Measurements from ENCODE around the gene TMEM247.
A peak's percentile ranks its signal among the peaks of the same experiment; 100 is the strongest.
"Not testable (repeated sequence)": the region's sequence is repeated elsewhere in the genome, so short reads cannot be mapped to it uniquely, and the experiment has no call there.

Gene TMEM247

GRCh38 chr2:46459694-46460093 is 19.7 kb upstream of the TMEM247 start:
- no peak for DNase-seq

DNA sequence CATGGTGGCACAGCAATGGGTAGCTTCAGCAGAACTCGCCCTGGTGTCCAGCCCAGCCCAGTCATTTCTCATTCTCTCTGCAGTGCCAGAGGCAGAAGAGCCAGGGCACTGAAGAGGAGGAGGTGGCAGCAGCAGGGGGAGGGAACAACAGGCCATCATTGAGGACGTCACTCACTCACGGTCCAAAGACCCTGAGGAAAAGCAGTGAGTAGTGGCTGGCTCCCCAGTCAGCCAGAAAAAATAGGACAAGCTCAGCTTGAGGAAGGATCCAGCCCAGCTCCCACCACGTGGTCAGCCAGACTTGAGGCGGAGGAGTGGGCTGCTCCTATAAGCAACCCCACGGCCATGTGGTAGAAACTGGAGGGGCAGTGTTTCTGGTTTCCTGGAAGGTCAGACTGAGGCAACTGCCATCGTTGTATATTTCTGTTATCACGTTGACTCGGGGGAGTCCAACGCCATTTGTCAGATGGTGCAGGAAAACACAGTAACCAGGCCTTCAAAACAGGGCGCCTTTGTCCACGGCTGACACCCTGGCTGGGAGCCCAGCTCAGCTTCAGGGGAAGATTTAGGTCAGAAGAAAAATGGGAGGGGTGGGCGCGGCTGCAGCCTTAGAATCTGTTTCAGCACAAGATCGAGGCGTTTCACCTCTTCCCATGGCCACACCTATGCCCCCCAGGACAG is 19.0 kb upstream of the TMEM247 start:
- no peak for DNase-seq

GRCh38 chr2:46461011-46461674 is 18.2 kb upstream of the TMEM247 start:
- peak; percentile 25 for DNase-seq

DNA sequence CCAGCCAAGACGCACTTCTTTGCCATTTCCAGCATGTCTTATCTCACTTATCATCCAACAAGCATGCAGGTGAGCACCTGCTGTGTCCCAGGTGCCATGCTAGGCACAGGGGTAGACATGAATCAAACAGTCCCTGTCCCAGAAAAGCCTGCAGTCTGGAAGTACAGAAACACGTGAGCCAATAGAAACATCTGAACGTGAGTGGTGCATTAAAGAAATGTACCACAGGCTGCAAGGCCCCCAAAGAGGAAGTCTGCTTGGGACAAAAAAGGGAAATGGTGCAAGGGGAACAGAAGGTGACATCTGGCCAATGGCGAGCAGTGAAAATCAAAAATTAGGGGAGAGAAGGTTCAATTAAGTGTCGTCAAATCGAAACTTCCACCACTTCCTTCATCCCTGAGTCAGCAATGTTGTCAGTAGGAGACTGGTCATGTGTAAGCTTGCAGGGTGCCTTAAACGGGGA is 17.6 kb upstream of the TMEM247 start:
- no peak for DNase-seq

GRCh38 chr2:46462936-46463335 is 16.4 kb upstream of the TMEM247 start:
- peak; percentile 78 for DNase-seq

DNA sequence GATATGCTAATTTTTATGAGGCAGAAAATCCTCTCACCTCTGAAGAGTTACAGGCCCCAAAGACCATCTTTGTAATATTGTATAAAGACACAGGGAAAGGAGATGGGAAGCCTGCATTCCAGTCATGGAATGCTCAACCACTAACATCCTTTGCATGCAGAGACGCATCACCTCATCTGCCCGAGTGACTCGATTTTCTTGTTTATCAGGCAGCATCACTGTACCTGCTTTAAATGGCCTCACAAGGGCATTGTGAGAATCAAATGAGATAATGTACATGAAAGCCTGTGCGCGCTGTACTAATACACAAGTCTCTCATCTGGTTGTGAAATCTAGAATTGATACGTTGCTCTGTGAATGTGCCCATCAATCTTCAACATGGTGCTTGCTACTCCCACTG is 10.2 kb upstream of the TMEM247 start:
- no peak for DNase-seq

DNA sequence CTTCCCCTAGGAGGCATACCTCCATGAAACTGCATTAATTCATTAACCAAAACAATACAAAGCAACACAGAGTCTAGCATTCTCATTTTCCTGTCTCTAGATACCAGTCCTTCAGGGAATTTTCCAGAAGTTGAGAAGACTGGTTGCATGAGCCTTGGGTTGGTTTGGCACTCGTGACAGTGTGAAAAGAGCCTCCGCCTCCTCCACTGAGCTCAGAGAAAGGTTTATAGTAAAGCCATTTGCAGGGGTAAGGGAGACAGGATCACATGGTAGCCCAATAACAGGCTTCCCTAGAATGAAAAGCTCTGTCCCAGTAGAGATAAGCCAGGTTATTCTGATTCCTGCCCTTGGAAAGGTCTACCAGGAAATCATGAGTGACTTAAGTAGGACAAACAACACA is 9.7 kb upstream of the TMEM247 start:
- no peak for DNase-seq

DNA sequence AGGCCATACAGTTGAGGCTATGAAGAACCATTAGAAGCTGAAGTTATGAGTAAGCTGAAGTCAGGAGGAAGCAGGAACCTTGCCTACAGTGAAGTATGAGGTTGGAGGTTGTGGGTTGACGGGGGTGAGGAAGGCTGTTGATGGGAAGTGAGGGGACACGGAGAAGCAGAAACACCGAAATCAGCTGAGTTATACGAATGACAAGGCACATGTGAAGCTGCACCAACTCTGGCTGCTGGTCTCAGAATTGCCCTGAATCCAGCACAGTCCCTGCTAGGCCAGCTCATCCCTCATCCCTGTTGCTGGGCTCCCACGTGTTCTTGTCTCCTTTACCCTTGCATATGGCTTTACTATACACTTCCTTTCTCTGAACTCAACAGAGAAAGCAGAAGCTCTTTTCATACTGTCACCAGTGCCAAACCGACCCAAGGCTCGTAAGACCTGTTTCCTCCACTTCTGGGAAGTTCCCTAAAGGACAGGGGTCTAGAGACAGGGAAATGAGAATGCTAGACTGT is 9.2 kb upstream of the TMEM247 start:
- no peak for DNase-seq

DNA sequence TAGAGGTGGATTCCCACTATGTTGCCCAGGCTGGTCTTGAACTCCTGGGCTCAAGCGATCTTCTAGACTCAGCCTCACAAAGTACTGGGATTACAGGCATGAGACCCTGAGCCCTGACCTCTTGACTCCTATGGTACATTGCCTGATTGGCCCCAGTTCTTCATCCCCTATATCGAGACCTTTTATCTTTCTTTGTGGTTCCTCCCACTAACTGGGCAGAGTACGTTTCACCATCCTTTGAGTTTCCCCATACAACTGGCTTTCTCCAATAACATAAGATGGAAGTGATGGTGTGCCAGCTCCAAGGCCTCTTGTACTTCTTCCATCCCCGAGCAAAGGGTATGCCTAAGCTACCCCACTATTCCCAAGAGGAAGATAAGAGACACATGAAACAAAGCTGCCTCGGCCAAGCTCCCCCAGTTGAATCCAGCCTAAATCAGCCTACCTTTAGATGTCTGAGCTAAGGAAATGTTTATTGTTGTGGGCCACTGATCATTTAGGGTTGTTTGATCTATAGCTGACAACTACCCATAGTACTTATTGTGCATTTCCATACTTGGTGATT is 8.3 kb upstream of the TMEM247 start:
- no peak for DNase-seq

- no peak for DNase-seq
Observed at GRCh38 chr2:46471697-46472096, 7.7 kb upstream of the TMEM247 start.

GRCh38 chr2:46472165-46472564 is 7.2 kb upstream of the TMEM247 start:
- not testable (repeated sequence) for DNase-seq

- DNase-seq: not testable (repeated sequence)
Observed at GRCh38 chr2:46477462-46477861, 1.9 kb upstream of the TMEM247 start.

DNA sequence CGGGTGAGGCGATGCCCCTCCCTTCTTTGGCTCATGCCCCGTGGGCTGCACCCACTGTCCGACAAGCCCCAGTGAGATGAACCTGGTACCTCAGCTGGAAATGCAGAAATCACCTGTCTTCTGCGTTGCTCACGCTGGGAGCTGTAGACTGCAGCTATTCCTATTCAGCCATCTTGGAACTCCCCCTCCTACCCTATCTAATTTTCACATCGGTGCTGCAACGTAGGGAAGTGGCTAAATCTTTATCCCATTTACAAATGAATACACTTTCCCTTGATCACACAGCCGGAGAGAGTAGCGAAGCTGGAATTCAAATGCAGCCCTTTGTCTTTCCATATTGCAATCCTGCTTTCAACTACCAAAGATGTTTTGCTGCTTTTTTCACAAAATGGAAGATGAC is 1.4 kb upstream of the TMEM247 start:
- no peak for DNase-seq

- DNase-seq: no peak
Observed at GRCh38 chr2:46480562-46480961, 1.2 kb downstream of the TMEM247 start.

- peak; percentile 89 for DNase-seq
Observed at GRCh38 chr2:46481198-46482193, 2.1 kb downstream of the TMEM247 start.

DNA sequence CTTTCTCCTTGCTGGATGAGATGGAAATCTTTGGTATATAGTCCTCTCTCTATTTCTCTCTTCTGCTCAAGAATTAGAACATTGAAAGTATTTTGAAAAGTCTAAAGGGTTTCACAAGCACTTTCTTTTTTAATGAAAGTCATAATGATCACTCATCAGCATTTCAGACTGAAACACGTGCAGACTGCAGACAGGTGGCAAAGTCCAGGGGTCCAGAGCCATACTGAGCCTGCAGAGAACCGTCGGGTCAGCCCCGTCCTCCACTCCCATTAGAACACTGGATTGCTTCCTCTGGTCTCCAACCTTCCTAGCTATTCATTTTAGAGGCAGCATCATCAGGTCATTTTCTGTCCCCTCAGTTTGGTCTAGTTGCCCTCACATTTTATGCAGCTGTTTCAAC is 3.1 kb downstream of the TMEM247 start:
- DNase-seq: no peak

DNA sequence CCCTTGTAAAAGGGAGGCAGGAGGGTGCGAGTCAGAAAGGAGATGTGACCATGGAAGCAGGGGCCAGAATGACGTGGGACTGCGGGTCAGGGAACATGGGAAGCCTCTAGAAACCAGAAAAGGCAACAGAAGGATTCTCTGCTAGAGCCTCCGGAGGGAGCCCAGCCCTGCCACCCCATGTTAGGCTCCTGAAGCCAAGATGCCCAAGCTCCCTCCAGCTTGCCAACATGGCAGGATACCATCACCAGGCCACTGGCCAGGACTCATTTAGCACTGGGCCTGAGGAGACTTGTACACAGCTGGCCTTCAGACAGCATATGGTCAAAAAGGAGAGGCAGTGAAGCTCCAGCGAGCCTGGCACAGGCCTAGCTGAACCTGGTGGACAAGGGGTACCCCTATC is 5.6 kb downstream of the TMEM247 start:
- no peak for DNase-seq

GRCh38 chr2:46486436-46486835 is 7.1 kb downstream of the TMEM247 start:
- DNase-seq: no peak

- peak; percentile 48 for DNase-seq
Observed at GRCh38 chr2:46487667-46488335, 8.4 kb downstream of the TMEM247 start.

DNA sequence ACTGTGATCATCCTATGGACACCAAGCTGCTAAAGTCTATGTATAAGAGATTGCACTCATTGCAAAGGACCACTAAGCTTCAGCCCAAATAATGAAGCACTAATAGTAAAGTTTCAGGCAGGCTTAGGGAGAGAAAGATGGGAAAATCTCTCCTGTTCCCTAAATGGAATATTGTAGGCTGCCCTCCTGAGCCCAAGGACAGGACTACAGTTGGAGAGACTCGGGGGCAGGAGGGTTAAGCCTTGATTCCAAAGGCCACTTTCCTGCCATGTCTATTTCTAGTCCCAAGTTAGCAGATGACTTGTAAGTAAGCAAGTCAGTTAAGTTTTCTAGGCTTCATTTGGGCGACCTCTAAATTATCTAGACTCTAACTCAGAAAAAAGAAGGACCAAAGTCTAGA is 9.0 kb downstream of the TMEM247 start:
- DNase-seq: no peak

DNA sequence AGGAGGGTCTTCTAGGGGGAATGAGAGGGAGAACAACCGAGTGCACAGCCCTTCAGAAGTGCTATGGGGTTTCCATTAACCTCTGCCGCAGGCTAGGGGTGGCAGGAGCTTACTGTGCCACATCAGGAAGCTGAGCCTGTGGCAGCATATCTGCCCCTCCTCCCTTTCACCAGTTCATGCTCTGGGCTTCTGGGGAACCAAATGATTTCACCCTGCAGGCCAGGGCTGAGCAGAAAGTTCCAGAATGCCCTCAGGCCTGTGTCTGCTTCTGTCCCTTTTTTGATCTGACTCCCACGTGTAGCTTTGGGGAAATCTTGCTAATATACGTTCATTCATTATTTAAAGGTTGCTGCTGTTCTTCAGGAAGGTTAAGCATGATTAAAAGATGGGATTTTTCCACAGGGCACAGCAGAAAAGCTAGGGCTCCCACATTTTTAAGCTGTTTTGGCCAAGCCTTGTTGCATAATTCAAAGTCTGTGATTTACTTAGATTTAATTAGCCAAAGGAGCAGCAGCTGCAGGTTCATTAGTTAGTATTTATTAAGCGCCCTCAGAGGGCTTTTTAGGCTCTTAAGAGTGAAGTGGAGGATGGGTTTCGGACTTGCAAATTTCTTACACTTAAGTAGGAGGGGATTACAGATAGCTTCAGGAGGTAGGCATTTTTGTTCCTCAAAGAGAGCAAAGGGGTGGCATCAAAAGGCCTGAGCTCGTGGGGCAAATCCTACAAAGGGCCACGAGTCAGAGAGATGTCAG is 10.2 kb downstream of the TMEM247 start:
- DNase-seq: no peak

Measured in fibroblast of skin of right quadriceps (primary cell).